Fibroblast of pulmonary artery (primary cell): ENCODE results near the gene SLC10A6.

Source experiments
- DNase-seq: peaks from one replicate; pipeline ENCODE4 v3.0.0-alpha.2; 2010; ENCODE audit warnings: low read depth
- H3K4me3 ChIP-seq: replicated peaks from 2 replicates; pipeline ENCODE4 v1.5.1; 2011; ENCODE audit warnings: low read depth, mild to moderate bottlenecking, control low read depth, low read length, moderate library complexity
- CTCF ChIP-seq: IDR thresholded peaks from 2 replicates; pipeline ENCODE4 v1.5.1; 2011; ENCODE audit warnings: mild to moderate bottlenecking, control low read depth, low read length, inconsistent platforms; ENCODE audit errors: missing control alignments

Gene SLC10A6

GRCh38 chr4:86847571-86847970, 1.6 kb downstream of the SLC10A6 start:
- DNase-seq, result no peak
- TF ChIP-seq CTCF, result no peak
- H3K4me3 ChIP-seq, result no peak overlapping the region

GRCh38 chr4:86846921-86847320, 2.3 kb downstream of the SLC10A6 start:
- peak; percentile 25 for DNase-seq
- H3K4me3 ChIP-seq, result no peak overlapping the region
- TF ChIP-seq CTCF, result no peak

GRCh38 chr4:86845593-86845992, 3.6 kb downstream of the SLC10A6 start:
- no peak for TF ChIP-seq CTCF
- DNase-seq, result no peak
- no peak overlapping the region for H3K4me3 ChIP-seq

GRCh38 chr4:86841309-86841708, 7.9 kb downstream of the SLC10A6 start:
- no peak for DNase-seq
- TF ChIP-seq CTCF, result no peak
- no peak overlapping the region for H3K4me3 ChIP-seq

- no peak for TF ChIP-seq CTCF
- H3K4me3 ChIP-seq, result no peak overlapping the region
- DNase-seq, result no peak
Observed at GRCh38 chr4:86840858-86841257, 8.3 kb downstream of the SLC10A6 start.

- no peak for TF ChIP-seq CTCF
- no peak overlapping the region for H3K4me3 ChIP-seq
- no peak for DNase-seq
Observed at GRCh38 chr4:86837691-86838503, 11.3 kb downstream of the SLC10A6 start.

- DNase-seq, result no peak
Observed at GRCh38 chr4:86835677-86836076, 13.5 kb downstream of the SLC10A6 start.

More at GRCh38 chr4:86835677-86836076, 13.5 kb downstream of the SLC10A6 start:
- H3K4me3 ChIP-seq, result no peak overlapping the region
- TF ChIP-seq CTCF, result no peak
